K562 (cell line): Measurements from ENCODE around the gene SHTN1. TPM values are rescaled to one million over a fixed set of nuclear protein-coding genes. Genes with fewer than 3 reads are reported as not detected.
A peak's percentile ranks its signal among the peaks of the same experiment; 100 is the strongest.

ENCODE experiments used
- ATAC-seq: fragments of 200-7000 bp; cut with Tn5 transposase; 3 replicates; pipeline ENCODE4 v1.9.1; 2020; ENCODE audit warnings: moderate library complexity
- BruUV-seq: library from RNA; stranded (reverse); fragments of 400-500 nt; replicated peaks from 2 replicates; lab custom pipeline; 2021; lab: Mats Ljungman, UMichigan
- CTCF ChIA-PET: fragments of 300-600 bp; formaldehyde crosslinking; extraction: SDS; loops from one replicate; lab custom pipeline; 2021; ENCODE audit warnings: low intra/inter-chr PET ratio; lab: Yijun Ruan, JAX
- POLR2A ChIA-PET: fragments of 300-600, 350-650 bp; sonication (Branson Sonifier 250); formaldehyde crosslinking; extraction: SDS; loops from one replicate; lab custom pipeline; 2021; ENCODE audit warnings: antibody characterized with exemption, inconsistent platforms; lab: Yijun Ruan, JAX
- DNase-seq, 4 experiments: peaks; one replicate each; pipeline versions ENCODE4 v3.0.0 to v3.0.0-alpha.2; 2011 to 2018; ENCODE audit warnings: low spot score in 3 of 4, mixed read lengths in 3 of 4; ENCODE audit errors: extremely low read depth in 1 of 4
- FAIRE-seq: peaks from 2 replicates; lab custom pipeline; 2011; peaks lifted over from hg19 to GRCh38; lab: Jason Lieb, UNC
- H2AFZ ChIP-seq: 2 replicates; pipeline ENCODE4 v1.6.0; 2011; ENCODE audit warnings: low read depth, low read length, control low read depth, inconsistent platforms
- H3K27ac ChIP-seq: fragments of 200-600 bp; 3 replicates; pipeline ENCODE4 v1.8.0; 2011; ENCODE audit warnings: low read depth, mild to moderate bottlenecking, control low read depth, inconsistent platforms, low read length, moderate library complexity, mixed read lengths; ENCODE audit errors: extremely low read depth
- H3K27me3 ChIP-seq, 2 experiments: fragments of 300-600 bp in 1 of 2; 2 replicates in 1 of 2; 3 replicates in 1 of 2; pipeline versions ENCODE4 v1.6.0 to v1.8.0; 2011; ENCODE audit warnings: inconsistent platforms in 2 of 2, low read length in 2 of 2, mild to moderate bottlenecking in 1 of 2, mixed read lengths in 1 of 2, moderate library complexity in 1 of 2; ENCODE audit not compliant: control insufficient read depth in 2 of 2, insufficient read depth in 2 of 2
- H3K36me3 ChIP-seq: fragments of 300-600 bp; 3 replicates; pipeline ENCODE4 v1.8.0; 2011; ENCODE audit warnings: mild to moderate bottlenecking, low read length, inconsistent platforms; ENCODE audit not compliant: control insufficient read depth, insufficient read depth
- H3K4me1 ChIP-seq, 2 experiments: fragments of 200-600 bp in 1 of 2; replicated peaks in 1 of 2; 2 replicates in 1 of 2; 3 replicates in 1 of 2; pipeline versions ENCODE4 v1.5.1 to v1.8.0; 2011; ENCODE audit warnings: inconsistent platforms in 2 of 2, low read length in 2 of 2, mild to moderate bottlenecking in 1 of 2, mixed read lengths in 1 of 2, moderate library complexity in 1 of 2; ENCODE audit not compliant: control insufficient read depth in 2 of 2, insufficient read depth in 2 of 2
- H3K4me2 ChIP-seq: 2 replicates; pipeline ENCODE4 v1.6.1; 2011; ENCODE audit warnings: low read length, control low read depth, inconsistent platforms, mixed read lengths; ENCODE audit not compliant: insufficient read depth
- H3K4me3 ChIP-seq: fragments of 200-600 bp; sonication (generic), shearing (Covaris generic); 2 replicates; pipeline ENCODE4 v1.5.1; 2016; ENCODE audit warnings: control low read depth, inconsistent platforms
- H3K79me2 ChIP-seq: fragments of 200-600 bp; 3 replicates; pipeline ENCODE4 v1.8.0; 2011; ENCODE audit warnings: low read length, inconsistent platforms; ENCODE audit not compliant: control insufficient read depth, insufficient read depth
- H3K9ac ChIP-seq, 2 experiments: 2 replicates each; pipeline versions ENCODE4 v1.6.0 to v1.6.1; 2011; ENCODE audit warnings: low read depth in 2 of 2, low read length in 2 of 2, control low read depth in 1 of 2, inconsistent platforms in 1 of 2, mild to moderate bottlenecking in 1 of 2, mixed read lengths in 1 of 2; ENCODE audit not compliant: insufficient read depth in 1 of 2
- H3K9me1 ChIP-seq: one replicate; pipeline ENCODE4 v1.6.0; 2011; ENCODE audit warnings: inconsistent platforms, mild to moderate bottlenecking, low read length, moderate library complexity; ENCODE audit not compliant: control insufficient read depth, insufficient read depth
- H3K9me3 ChIP-seq: replicated peaks from 2 replicates; pipeline ENCODE4 v1.5.1; 2011; ENCODE audit warnings: low read depth, low read length, inconsistent platforms; ENCODE audit not compliant: control insufficient read depth, insufficient read depth
- H4K20me1 ChIP-seq: replicated peaks from 2 replicates; pipeline ENCODE4 v1.6.1; 2011; ENCODE audit warnings: low read length, inconsistent platforms, mixed read lengths; ENCODE audit not compliant: control insufficient read depth, insufficient read depth
- CAMTA2 ChIP-seq: fragments of 250-450 bp; sonication (Bioruptor Pico); conservative IDR thresholded peaks from 2 replicates; pipeline ENCODE4 v1.5.1; 2022
- CHD2 ChIP-seq: IDR thresholded peaks from 2 replicates; pipeline ENCODE4 v1.6.1; 2011; ENCODE audit warnings: low read depth, low read length
- CTCFL ChIP-seq: IDR thresholded peaks from 2 replicates; pipeline ENCODE4 v1.6.1; 2011; ENCODE audit warnings: borderline replicate concordance, low read depth, mild to moderate bottlenecking, moderate library complexity, low read length; ENCODE audit not compliant: insufficient read depth, poor library complexity, severe bottlenecking
- CXXC5 ChIP-seq: fragments of 250-450 bp; sonication (Bioruptor Pico); IDR thresholded peaks from 2 replicates; pipeline ENCODE4 v1.8.0; 2022; ENCODE audit warnings: inconsistent platforms, mild to moderate bottlenecking, moderate library complexity
- DNMT1 ChIP-seq: fragments of 450-650 bp; IDR thresholded peaks from 2 replicates; pipeline ENCODE4 v1.6.1; 2016; ENCODE audit warnings: antibody characterized with exemption, mild to moderate bottlenecking
- GATA2 ChIP-seq: sonication (generic); formaldehyde crosslinking; IDR thresholded peaks from 2 replicates; pipeline ENCODE4 v1.4.0; 2020; ENCODE audit warnings: mild to moderate bottlenecking, missing genetic modification reagents
- HDGF ChIP-seq: fragments of 450-650 bp; IDR thresholded peaks from 2 replicates; pipeline ENCODE4 v1.6.1; 2016
- KHSRP ChIP-seq: fragments of 450-650 bp; IDR thresholded peaks from 2 replicates; pipeline ENCODE4 v1.6.1; 2017
- NR0B1 ChIP-seq: fragments of 450-650 bp; IDR thresholded peaks from one replicate; pipeline ENCODE4 v1.6.1; 2018; ENCODE audit warnings: mild to moderate bottlenecking, moderate library complexity; ENCODE audit not compliant: partially characterized antibody
- POLR2G ChIP-seq: fragments of 200-400 bp; formaldehyde crosslinking; IDR thresholded peaks from 2 replicates; pipeline ENCODE4 v1.6.1; 2017; ENCODE audit warnings: low read depth, mild to moderate bottlenecking, antibody characterized with exemption, low read length, moderate library complexity
- RFX1 ChIP-seq: fragments of 450-650 bp; IDR thresholded peaks from 2 replicates; pipeline ENCODE4 v1.6.1; 2016; ENCODE audit warnings: mild to moderate bottlenecking, moderate library complexity
- SRSF1 ChIP-seq: fragments of 200-400 bp; formaldehyde crosslinking; IDR thresholded peaks from 2 replicates; pipeline ENCODE4 v1.6.1; 2017; ENCODE audit warnings: mild to moderate bottlenecking, low read depth, low read length, moderate library complexity
- ZNF589 ChIP-seq: fragments of 200-800 bp; sonication (Bioruptor generic); IDR thresholded peaks from 2 replicates; pipeline ENCODE4 v1.6.1; 2016; ENCODE audit warnings: low read depth, missing genetic modification characterization, missing compliant biosample characterization
- WGBS: fragments of 100-300 bp; shearing (Covaris generic); methylation state at CpG from one replicate; pipeline ENCODE4 v1.1.6; 2016; ENCODE audit warnings: low coverage, mixed read lengths; ENCODE audit not compliant: insufficient coverage; ENCODE audit errors: missing lambda C conversion rate; 5-methylcytosine and 5-hydroxymethylcytosine counted together
- in situ Hi-C: fragments of 300-500 bp; cut with MboI; formaldehyde crosslinking; loops from 4 replicates; pipeline ENCODE4 v1.15.0; 2018; ENCODE audit warnings: inconsistent platforms, mixed read lengths
- intact Hi-C: fragments of 100-400 bp; cut with micrococcal nuclease; formaldehyde crosslinking; loops from 2 replicates; pipeline ENCODE4 v1.14.2; 2022
- polyA plus RNA-seq, 8 experiments: library from polyadenylated mRNA; depleted of rRNA in 4 of 8; stranded (reverse) in 5 of 8; unstranded in 3 of 8; fragments of >200 nt; fragmentation: Nextera tagmentation in 2 of 8; fragmentation: Illumina TruSeq in 1 of 8; extraction: Ambion mirVana in 2 of 8; extraction: Trizol in 1 of 8; gene quantifications; 2 replicates each; pipeline versions ENCODE4 v1.2.1 to v1.2.3, GENCODE V29; 2011 to 2014; ENCODE audit warnings: inconsistent platforms in 1 of 8, missing spikeins in 1 of 8
- total RNA-seq, 7 experiments: library from RNA; depleted of rRNA in 6 of 7; stranded (reverse); fragments of >200 nt in 6 of 7; fragmentation: Illumina TruSeq in 2 of 7; extraction: Trizol in 2 of 7; gene quantifications; 2 replicates each; pipeline versions ENCODE4 v1.2.1 to v1.2.3, GENCODE V29; 2011 to 2021; ENCODE audit warnings: low replicate concordance in 1 of 7

SHTN1 gene
- total and polyA plus RNA-seq, 9 of the 15 experiments (the other 6 are each of a cell fraction or from before 2014, with no cell fraction given) = 5.4 to 21.3 (median 13.3) TPM

DNA sequence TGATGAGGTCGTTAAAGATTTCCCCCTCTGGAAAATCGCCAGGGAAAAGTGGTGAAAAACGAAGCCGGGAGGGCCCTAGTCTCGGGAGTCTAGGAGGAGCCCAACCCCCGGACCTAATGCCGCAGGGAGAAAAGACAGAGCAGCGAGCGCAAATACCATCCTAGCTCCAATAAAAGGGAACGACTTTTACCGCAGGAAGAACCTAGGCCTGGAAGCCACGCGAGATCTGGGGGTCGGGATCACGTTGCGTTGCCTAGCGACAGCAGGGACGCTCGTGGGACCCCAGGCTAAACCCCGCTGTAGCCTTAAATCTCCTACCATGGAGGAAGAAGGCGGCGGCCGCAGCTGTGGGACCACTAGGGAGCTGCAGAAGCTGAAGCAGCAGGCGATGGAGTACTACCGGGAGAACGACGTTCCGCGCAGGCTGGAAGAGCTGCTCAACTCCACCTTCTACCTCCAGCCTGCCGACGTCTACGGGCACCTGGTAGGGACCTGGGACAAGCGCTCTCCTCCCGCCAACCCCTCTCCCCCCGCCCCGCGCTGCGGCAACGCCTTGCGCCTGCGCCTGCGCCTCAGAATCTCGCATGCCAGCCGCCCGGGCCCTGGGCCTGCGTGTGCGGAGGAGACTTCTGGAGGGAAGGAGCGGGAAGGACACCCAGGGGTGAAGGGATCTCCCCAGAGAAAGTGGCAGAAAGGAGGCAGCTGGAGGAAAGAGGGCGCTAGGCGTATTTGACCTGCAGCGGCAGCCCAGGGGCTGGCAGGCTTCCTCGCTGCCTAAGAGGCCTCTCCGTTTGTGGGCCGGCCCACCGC, 155.5 kb downstream of the SHTN1 start, which contains the start of gene ENO4:
Gene ENO4, plus strand, starts transcription at position 252 of the 810 bp plus-strand sequence. Its CDS starts 68 bp downstream, at position 320.
- no peak for ATAC-seq
- H3K9me1 ChIP-seq = no peaks in the 10 kb centered on the region
- intact Hi-C loops (no loop called here), in situ Hi-C loops (no loop called here)
- ChIA-PET POLR2A (interaction anchor here (0.6 kb wide), 1 partner anchor 13 kb away, joined by 3 read pairs; no protein-coding TSS in a partner anchor), CTCF (no interaction called here)
- BruUV-seq = no TSS peak
- no peak within 1 kb of the TSS for H3K9ac ChIP-seq
- TF ChIP-seq CAMTA2 = no peak
- TF ChIP-seq CHD2 = peak; percentile 70
- no peak for TF ChIP-seq HDGF
- peak; percentile 69 for TF ChIP-seq RFX1
- no peak within 1 kb of the TSS for H3K27ac ChIP-seq
- no peaks in the 10 kb centered on the region; the same call in 1 of the 2 replicates for H4K20me1 ChIP-seq
- H3K27me3 ChIP-seq = peaks cover 7 to 42% of the 10 kb centered on the region in 2 experiments
- 3% methylated on average over 15 of the region's 55 CpGs for WGBS
- no peaks in the 10 kb centered on the region for H3K9me3 ChIP-seq
- H2AFZ ChIP-seq = no peak within 1 kb of the TSS
- no peak for FAIRE-seq
- H3K4me2 ChIP-seq = no peak within 1 kb of the TSS
- no peak for DNase-seq
- H3K4me3 ChIP-seq = no peak within 1 kb of the TSS
- no peaks in the 10 kb centered on the region for H3K36me3 ChIP-seq
- H3K4me1 ChIP-seq = peaks cover 0 to 3% of the 10 kb centered on the region in 2 experiments; a peak in 2 of 5 replicates
- H3K79me2 ChIP-seq = no peaks in the 10 kb centered on the region

DNA sequence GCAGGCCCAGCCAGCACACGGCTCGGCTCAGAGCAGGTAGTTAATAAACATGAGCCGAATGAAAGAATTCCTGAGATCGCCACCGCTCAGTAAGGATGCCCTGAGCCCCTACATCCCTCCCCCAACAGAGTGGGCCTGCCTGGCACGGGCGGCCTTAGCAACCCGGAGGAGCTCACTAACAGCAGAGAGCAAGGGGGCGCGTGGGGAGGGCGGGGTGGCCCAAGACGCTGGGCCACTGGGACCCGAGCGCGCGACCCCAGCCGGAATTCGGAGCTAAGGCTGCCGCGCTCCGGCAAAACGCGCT, 156.1 kb downstream of the SHTN1 start:
- Histone ChIP-seq H3K4me1 (peaks cover 0 to 3% of the 10 kb centered on the region in 2 experiments; a peak in 2 of 5 replicates), H3K27ac (no peak overlapping the region), H3K9ac (no peak overlapping the region), H3K9me1 (no peaks in the 10 kb centered on the region), H3K36me3 (no peaks in the 10 kb centered on the region), H3K4me2 (no peak overlapping the region), H3K9me3 (no peaks in the 10 kb centered on the region), H3K79me2 (no peaks in the 10 kb centered on the region), H2AFZ (no peak overlapping the region), H4K20me1 (no peaks in the 10 kb centered on the region; the same call in 1 of the 2 replicates), H3K27me3 (peaks cover 7 to 42% of the 10 kb centered on the region in 2 experiments), H3K4me3 (no peak overlapping the region)
- DNase-seq = no peak
- no TSS peak for BruUV-seq
- CTCF ChIA-PET = no interaction called here
- WGBS = 0% methylated on average over 6 of the region's 23 CpGs
- FAIRE-seq = no peak
- POLR2A ChIA-PET = interaction anchor here (0.6 kb wide), 1 partner anchor 13 kb away, joined by 3 read pairs; no protein-coding TSS in a partner anchor
- intact Hi-C loops = no loop called here
- in situ Hi-C loops = no loop called here
- ATAC-seq = no peak
- TF ChIP-seq NR0B1 (no peak), CTCFL (no peak), CXXC5 (CRISPR knock-in tag) (no peak), GATA2 (CRISPR knock-in tag) (no peak), SRSF1 (no peak), ZNF589 (CRISPR knock-in tag) (no peak), CHD2 (no peak), KHSRP (no peak), DNMT1 (no peak), POLR2G (no peak)
